HUES48 (cell line): ENCODE measurements around the gene APOC4.
A peak's percentile ranks its signal among the peaks of the same experiment; 100 is the strongest.
"Not testable (repeated sequence)": the region's sequence is repeated elsewhere in the genome, so short reads cannot be mapped to it uniquely, and the experiment has no call there.

ENCODE experiments used
- H3K27ac ChIP-seq: one replicate; pipeline ENCODE4 v1.7.0; 2013; ENCODE audit warnings: low read depth, low read length, inconsistent platforms
- H3K27me3 ChIP-seq: 2 replicates; pipeline ENCODE4 v1.6.1; 2013; ENCODE audit warnings: mild to moderate bottlenecking, low read length; ENCODE audit not compliant: control insufficient read depth, insufficient read depth
- H3K36me3 ChIP-seq: 2 replicates; pipeline ENCODE4 v1.6.1; 2013; ENCODE audit warnings: low read length; ENCODE audit not compliant: control insufficient read depth, insufficient read depth
- H3K4me1 ChIP-seq: 2 replicates; pipeline ENCODE4 v1.6.1; 2013; ENCODE audit warnings: mild to moderate bottlenecking, low read length; ENCODE audit not compliant: control insufficient read depth, insufficient read depth
- H3K4me3 ChIP-seq: 2 replicates; pipeline ENCODE4 v1.5.1; 2013; ENCODE audit warnings: mild to moderate bottlenecking, low read depth, low read length
- H3K9ac ChIP-seq: 2 replicates; pipeline ENCODE4 v1.6.1; 2013; ENCODE audit warnings: mild to moderate bottlenecking, low read depth, low read length, moderate library complexity
- H3K9me3 ChIP-seq: 2 replicates; pipeline ENCODE4 v1.6.1; 2013; ENCODE audit warnings: low read length; ENCODE audit not compliant: control insufficient read depth, insufficient read depth

APOC4 gene

DNA sequence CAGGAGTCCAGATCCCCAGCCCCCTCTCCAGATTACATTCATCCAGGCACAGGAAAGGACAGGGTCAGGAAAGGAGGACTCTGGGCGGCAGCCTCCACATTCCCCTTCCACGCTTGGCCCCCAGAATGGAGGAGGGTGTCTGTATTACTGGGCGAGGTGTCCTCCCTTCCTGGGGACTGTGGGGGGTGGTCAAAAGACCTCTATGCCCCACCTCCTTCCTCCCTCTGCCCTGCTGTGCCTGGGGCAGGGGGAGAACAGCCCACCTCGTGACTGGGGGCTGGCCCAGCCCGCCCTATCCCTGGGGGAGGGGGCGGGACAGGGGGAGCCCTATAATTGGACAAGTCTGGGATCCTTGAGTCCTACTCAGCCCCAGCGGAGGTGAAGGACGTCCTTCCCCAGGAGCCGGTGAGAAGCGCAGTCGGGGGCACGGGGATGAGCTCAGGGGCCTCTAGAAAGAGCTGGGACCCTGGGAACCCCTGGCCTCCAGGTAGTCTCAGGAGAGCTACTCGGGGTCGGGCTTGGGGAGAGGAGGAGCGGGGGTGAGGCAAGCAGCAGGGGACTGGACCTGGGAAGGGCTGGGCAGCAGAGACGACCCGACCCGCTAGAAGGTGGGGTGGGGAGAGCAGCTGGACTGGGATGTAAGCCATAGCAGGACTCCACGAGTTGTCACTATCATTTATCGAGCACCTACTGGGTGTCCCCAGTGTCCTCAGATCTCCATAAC, 36.4 kb upstream of the APOC4 start, which contains the start of gene APOE:
Gene APOE (plus strand): TSS at position 360 of the 724 bp plus-strand sequence. CDS start 829 bp downstream, outside the sequence.
- H3K27me3 ChIP-seq, result no peaks in the 10 kb centered on the region
- H3K9ac ChIP-seq, result peak within 1 kb of the TSS; percentile 81
- H3K36me3 ChIP-seq, result peaks cover 45% of the 10 kb centered on the region
- H3K4me1 ChIP-seq, result peaks cover 5% of the 10 kb centered on the region; the same call in 1 of the 2 replicates
- H3K27ac ChIP-seq, result peak within 1 kb of the TSS; percentile 90
- H3K4me3 ChIP-seq, result peak within 1 kb of the TSS; percentile 90
- no peaks in the 10 kb centered on the region for H3K9me3 ChIP-seq

DNA sequence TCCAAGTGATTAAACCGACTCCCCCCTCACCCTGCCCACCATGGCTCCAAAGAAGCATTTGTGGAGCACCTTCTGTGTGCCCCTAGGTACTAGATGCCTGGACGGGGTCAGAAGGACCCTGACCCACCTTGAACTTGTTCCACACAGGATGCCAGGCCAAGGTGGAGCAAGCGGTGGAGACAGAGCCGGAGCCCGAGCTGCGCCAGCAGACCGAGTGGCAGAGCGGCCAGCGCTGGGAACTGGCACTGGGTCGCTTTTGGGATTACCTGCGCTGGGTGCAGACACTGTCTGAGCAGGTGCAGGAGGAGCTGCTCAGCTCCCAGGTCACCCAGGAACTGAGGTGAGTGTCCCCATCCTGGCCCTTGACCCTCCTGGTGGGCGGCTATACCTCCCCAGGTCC, 34.4 kb upstream of the APOC4 start:
- H3K27me3 ChIP-seq, result no peaks in the 10 kb centered on the region
- H3K4me1 ChIP-seq, result peaks cover 10% of the 10 kb centered on the region; the same call in 1 of the 2 replicates
- H3K4me3 ChIP-seq, result no peak overlapping the region
- peaks cover 26% of the 10 kb centered on the region for H3K36me3 ChIP-seq
- H3K27ac ChIP-seq, result no peak overlapping the region
- no peak overlapping the region for H3K9ac ChIP-seq
- no peaks in the 10 kb centered on the region for H3K9me3 ChIP-seq

GRCh38 chr19:44908074-44908835, 33.8 kb upstream of the APOC4 start:
- Histone ChIP-seq H3K4me3 (no peak overlapping the region), H3K27me3 (no peaks in the 10 kb centered on the region), H3K4me1 (peaks cover 10% of the 10 kb centered on the region; the same call in 1 of the 2 replicates), H3K9ac (no peak overlapping the region), H3K36me3 (peaks cover 20% of the 10 kb centered on the region), H3K9me3 (no peaks in the 10 kb centered on the region), H3K27ac (no peak overlapping the region)

DNA sequence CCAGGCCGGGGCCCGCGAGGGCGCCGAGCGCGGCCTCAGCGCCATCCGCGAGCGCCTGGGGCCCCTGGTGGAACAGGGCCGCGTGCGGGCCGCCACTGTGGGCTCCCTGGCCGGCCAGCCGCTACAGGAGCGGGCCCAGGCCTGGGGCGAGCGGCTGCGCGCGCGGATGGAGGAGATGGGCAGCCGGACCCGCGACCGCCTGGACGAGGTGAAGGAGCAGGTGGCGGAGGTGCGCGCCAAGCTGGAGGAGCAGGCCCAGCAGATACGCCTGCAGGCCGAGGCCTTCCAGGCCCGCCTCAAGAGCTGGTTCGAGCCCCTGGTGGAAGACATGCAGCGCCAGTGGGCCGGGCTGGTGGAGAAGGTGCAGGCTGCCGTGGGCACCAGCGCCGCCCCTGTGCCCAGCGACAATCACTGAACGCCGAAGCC, 33.2 kb upstream of the APOC4 start:
- Histone ChIP-seq H3K4me3 (no peak overlapping the region), H3K36me3 (peaks cover 18% of the 10 kb centered on the region), H3K9ac (no peak overlapping the region), H3K27me3 (no peaks in the 10 kb centered on the region), H3K9me3 (no peaks in the 10 kb centered on the region), H3K27ac (no peak overlapping the region), H3K4me1 (peaks cover 8% of the 10 kb centered on the region; the same call in 1 of the 2 replicates)

DNA sequence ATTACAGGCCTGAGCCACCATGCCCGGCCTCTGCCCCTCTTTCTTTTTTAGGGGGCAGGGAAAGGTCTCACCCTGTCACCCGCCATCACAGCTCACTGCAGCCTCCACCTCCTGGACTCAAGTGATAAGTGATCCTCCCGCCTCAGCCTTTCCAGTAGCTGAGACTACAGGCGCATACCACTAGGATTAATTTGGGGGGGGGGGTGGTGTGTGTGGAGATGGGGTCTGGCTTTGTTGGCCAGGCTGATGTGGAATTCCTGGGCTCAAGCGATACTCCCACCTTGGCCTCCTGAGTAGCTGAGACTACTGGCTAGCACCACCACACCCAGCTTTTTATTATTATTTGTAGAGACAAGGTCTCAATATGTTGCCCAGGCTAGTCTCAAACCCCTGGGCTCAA, 32.3 kb upstream of the APOC4 start:
- Histone ChIP-seq H3K4me3 (no peak overlapping the region), H3K9me3 (no peaks in the 10 kb centered on the region), H3K27ac (peak overlapping the region; percentile 55), H3K9ac (no peak overlapping the region), H3K4me1 (peaks cover 9% of the 10 kb centered on the region), H3K36me3 (peaks cover 18% of the 10 kb centered on the region), H3K27me3 (no peaks in the 10 kb centered on the region)

GRCh38 chr19:44911896-44912295, 30.1 kb upstream of the APOC4 start:
- not testable (repeated sequence) for H3K27ac ChIP-seq, H3K4me3 ChIP-seq, H3K9ac ChIP-seq, H3K27me3 ChIP-seq, H3K9me3 ChIP-seq, H3K4me1 ChIP-seq
- peaks cover 17% of the 10 kb centered on the region for H3K36me3 ChIP-seq

GRCh38 chr19:44912854-44913253, 29.2 kb upstream of the APOC4 start:
- Histone ChIP-seq H3K27ac (no peak overlapping the region), H3K9ac (no peak overlapping the region), H3K9me3 (no peaks in the 10 kb centered on the region), H3K4me1 (peaks cover 9% of the 10 kb centered on the region), H3K27me3 (no peaks in the 10 kb centered on the region), H3K36me3 (peaks cover 8% of the 10 kb centered on the region), H3K4me3 (no peak overlapping the region)

GRCh38 chr19:44913512-44914432, 28.3 kb upstream of the APOC4 start:
- peak overlapping the region; percentile 73; the same call in 1 of the 2 replicates for H3K9ac ChIP-seq
- H3K9me3 ChIP-seq, H3K4me1 ChIP-seq, H3K36me3 ChIP-seq, H3K27me3 ChIP-seq: not testable (repeated sequence)
- H3K27ac ChIP-seq, result peak overlapping the region; percentile 76
- H3K4me3 ChIP-seq, result peak overlapping the region; percentile 61

- Histone ChIP-seq H3K9ac (peak within 1 kb of the TSS; percentile 73), H3K27ac (peak within 1 kb of the TSS; percentile 76), H3K4me3 (peak within 1 kb of the TSS; percentile 61)
- not testable (repeated sequence) for H3K4me1 ChIP-seq, H3K36me3 ChIP-seq, H3K9me3 ChIP-seq, H3K27me3 ChIP-seq
Measured at GRCh38 chr19:44914433-44915206, 27.4 kb upstream of the APOC4 start, which contains the start of gene APOC1. Gene APOC1 (plus strand): TSS chr19:44914608. CDS start chr19:44914892, 284 bp downstream.

- peaks cover 2% of the 10 kb centered on the region; the same call in 1 of the 2 replicates for H3K4me1 ChIP-seq
- no peak overlapping the region for H3K4me3 ChIP-seq
- H3K27ac ChIP-seq, result no peak overlapping the region
- H3K9me3 ChIP-seq, result no peaks in the 10 kb centered on the region
- H3K36me3 ChIP-seq, result no peaks in the 10 kb centered on the region
- no peaks in the 10 kb centered on the region for H3K27me3 ChIP-seq
- H3K9ac ChIP-seq, result no peak overlapping the region
Measured at GRCh38 chr19:44924243-44924725, 17.8 kb upstream of the APOC4 start.
